Left lobe of liver (tissue), 2 donors: ENCODE results near the gene CNKSR3. TPM values are rescaled to one million over a fixed set of nuclear protein-coding genes. Genes with fewer than 3 reads are reported as not detected.

Experiments
- ATAC-seq: fragments of 200-7000 bp; cut with Tn5 transposase; one replicate; pipeline ENCODE4 v1.9.1; 2020; ENCODE audit warnings: mild to moderate bottlenecking, moderate library complexity
- DNase-seq: peaks from one replicate; pipeline ENCODE4 v3.0.0-alpha.2; 2020; ENCODE audit warnings: low spot score
- total RNA-seq: library from RNA; stranded (reverse); gene quantifications from one replicate; pipeline ENCODE4 v1.2.1, GENCODE V29; 2021
- donor health status: DM: no; HTN: no; CAD: no; lungs with moderate emphysema.
- donor health status: DM: no; HTN: yes; CAD: no.

Gene CNKSR3
- total RNA-seq, 1 donor from 2014 or later = 42.9 TPM

DNA sequence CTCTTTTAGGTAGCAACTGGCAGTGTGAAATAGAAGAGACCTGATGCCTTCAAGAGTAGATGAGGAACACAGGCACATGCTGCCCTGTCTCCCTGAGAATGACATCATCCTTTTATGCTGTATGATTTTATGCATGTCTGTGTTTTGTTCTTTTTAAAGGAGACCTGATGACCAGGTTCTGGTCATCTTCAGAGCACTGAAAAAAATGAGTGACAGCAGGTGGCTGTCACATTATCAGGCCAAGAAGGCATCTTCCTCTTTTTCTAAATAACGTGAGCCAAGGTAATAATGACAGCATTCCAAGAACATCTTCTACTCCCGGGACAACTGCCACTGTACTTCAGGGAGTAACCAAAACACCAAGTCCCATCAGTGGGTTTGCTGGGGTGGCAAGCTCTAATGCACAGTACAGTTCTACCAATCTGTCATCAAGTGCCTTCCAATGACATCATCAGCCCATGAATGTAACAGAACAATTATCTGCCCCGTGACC is 28.9 kb downstream of the CNKSR3 start:
- ATAC-seq (no peak), DNase-seq (no peak)

DNA sequence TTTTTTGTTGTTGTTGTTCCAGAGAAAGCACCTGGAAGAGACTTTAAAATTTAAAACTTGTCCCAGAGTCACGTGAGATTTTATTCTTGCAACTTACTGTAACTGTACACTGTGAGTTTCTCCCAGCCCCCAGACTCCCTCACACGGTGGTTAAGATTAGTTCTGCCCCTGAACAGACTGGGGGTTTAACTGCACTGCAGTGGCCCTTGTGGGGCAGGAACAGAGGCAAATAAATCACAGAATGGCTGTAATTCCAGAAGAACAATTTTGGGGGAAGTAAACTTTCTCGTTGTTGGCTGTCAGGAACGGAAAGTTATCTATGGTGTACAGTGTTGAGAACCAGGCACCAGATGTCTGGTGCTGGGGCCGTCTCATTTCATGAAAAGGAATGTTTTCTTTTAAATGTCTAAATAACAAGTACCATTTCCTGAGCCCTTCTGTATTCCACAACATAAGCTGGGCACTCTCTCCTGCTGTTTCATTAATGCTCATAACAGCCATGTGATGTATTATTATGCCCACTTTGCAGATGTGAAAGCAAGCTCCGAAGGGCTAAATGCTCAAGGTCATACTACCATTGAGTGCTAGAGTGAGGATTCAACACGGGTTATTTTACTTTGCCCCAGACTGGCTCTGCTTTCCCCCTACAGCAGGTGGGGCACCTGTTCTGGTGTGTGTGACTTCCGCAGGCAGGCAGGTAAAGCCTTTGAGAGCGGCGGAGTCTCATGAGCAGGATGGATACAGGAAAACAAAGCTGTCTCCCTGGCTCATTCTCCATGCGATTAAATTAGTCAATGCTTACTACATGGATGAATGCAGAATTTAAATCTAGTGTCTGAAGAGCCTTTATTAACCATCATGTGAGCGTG is 30.5 kb downstream of the CNKSR3 start:
- no peak for ATAC-seq
- DNase-seq = no peak

DNA sequence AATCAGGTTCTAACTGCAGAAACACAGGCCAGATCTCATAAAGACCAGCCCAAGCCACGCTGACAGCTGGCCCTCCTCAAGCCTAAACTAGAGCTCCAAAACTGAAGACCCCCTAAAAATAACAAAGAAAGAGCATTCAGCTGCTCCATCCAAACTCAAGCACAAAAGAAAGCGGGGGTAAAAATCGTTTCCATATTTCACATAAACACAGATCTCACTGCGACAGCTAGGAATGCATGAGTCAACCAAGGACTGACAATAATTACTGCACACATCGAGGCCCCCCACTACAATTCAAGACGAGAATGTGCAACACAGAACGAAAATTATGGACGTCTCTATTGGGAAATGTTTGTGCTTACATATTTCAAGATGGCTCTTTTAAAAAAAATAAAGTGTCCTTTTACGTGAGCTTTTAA is 31.1 kb downstream of the CNKSR3 start:
- ATAC-seq (no peak), DNase-seq (no peak)

DNA sequence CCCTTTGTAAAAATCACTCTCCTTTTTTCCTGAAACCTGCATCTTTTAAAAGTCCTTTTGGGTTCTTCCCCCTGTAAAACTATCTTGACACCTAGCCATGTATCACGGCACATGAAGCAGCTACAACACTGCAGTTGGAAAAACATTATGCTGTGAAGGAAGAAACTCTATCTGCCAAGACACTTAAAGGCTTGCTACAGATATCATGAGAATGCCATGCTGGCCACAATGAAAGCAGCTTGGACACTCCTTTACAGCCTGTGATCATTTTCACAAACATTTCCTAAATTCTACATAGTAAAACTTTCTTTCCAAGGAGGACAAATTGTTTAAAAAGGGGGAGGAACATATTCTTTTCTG is 31.8 kb downstream of the CNKSR3 start:
- DNase-seq (no peak), ATAC-seq (no peak)

DNA sequence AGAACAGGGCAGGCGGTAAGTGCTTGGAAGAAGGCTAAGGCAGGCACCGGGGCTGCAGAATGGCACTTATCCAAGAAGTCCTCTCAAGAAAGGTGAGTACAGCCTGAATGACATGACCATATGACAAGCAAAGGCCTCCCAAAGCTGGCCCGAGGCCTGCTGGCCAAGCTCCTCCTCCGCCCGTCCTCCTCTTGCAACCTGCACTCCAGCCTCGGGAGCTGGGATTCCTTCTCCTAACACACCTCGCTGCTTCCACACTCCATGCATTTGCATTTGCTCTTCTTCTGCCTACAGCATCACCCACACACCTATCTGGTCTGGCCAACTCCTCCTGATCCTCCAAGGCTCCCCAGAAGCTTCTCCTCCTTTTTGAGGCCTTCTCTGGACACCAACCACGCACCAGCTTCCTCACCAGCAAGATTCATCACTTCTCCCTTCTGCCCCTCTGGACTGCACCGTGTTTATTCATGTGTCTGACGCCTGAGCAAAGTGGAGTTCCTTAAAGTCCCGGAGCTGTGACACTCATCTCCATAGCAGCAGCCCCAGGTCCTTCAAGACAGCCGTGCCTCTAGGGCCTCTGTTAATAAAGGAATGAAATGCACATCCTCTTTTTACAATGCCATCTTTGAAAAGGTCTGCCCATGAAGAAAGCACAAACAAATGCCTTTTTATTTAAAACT is 32.3 kb downstream of the CNKSR3 start:
- ATAC-seq (peak; percentile 78), DNase-seq (no peak)

DNA sequence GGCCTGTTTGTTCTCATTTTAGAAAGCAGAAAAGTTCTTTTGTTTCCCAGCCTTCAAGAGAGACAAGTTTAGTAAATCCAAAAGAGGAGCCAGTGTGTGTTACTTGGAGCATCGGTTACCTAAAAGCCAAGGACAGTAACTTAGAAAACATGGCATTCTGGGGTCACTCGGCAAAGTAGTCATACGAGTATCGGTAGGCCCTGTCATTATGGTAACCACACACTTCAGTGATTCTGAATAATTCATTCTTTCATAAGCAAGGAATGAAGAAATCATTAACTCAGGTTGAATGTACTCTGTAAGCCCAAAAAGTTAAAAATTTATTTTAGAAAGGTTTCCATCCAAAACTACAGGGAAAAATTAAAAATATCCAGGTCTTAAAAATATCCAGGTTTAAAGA is 34.0 kb downstream of the CNKSR3 start:
- no peak for ATAC-seq
- DNase-seq = no peak

DNA sequence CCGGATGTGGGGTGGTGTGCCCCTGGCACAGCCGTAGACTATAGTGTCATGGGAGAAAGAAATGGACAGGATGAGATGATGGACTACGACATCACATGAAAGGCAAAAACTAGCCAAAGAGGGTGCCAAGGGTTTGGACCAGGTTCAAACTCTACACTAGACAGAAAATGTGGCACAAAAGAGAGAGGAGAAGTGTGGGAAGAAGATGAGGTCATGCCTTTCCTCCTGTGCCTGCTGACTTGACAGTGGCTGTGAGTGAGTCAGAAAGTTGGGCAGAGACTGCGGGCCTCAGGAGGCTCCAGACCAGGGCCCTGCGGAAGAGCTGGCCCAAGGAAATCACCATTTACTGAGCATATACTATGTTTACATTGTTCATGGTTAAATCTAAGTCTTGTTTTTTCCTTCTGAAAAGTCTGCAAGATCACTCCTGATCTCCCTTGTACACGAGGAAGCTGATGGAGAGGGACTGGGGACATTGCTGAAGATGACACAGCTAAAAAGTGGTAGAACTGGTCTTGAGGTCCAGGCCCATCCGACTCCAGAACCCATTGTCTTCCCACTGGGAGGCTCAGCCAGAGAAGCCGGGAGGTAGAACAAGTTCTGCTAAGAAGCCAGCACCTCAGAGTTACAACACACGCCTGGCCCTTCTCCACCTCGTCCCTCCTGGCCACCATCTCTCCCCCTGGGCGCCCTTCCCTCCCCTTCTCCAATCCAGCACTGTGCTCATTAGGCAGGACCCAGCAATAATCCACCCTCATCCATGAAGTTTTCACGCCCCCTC is 35.6 kb downstream of the CNKSR3 start:
- ATAC-seq = peak; percentile 55

DNA sequence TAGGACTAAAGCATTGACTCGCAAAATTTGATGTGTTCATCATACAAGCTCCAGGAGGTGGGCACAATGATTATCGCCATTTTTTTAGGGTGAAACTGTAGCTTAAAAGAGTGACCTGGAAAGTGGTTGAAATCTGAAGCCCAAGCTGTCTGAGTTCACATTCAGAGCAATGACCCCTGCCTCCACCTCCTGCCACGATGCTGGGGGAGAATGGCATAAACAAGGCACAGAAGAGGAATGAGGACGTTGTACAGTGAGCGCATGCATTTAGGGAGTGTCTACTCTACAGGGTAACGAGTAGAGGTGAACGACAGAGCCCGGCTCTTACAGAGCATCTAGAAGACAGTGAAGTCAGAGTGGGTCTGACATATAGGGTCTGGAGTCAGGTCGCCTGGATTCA is 37.2 kb downstream of the CNKSR3 start:
- no peak for DNase-seq
- no peak for ATAC-seq

More for the DNA sequence above, 35.6 kb downstream of the CNKSR3 start:
- DNase-seq = no peak

DNA sequence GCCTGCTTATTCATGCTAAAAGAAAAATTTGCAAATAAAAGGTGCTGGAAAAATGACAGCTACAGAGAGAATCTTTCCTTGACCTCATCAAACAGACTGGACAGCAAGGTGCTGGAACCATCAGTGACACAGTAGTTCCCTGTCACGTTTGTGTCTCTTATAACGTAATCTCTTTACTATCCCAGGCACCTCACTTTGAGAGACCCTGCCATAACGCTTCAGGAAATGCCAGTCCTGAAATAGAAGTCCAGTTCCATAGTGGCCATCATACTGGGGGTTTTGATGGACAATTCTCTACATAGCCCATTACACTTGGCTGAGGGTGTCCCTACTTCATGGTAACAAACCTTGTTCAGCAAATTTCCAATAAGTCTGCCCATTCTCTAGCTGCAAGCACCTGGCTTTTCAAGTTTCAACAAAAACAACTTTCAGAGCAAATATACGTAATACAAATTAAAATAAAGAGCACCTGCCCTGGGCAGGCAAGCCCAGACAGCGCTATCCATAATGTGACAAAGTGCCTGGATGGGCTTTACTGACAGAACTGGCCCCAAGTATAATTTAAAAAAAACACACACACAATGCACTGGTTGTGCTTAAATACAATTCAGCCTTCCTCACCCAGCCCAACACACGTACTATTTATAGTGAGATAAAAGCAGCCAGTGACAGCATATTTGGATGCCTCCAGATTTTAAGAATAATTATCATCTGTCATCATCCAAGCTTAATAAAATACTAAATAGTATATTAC is 38.7 kb downstream of the CNKSR3 start:
- ATAC-seq = no peak
- no peak for DNase-seq

DNA sequence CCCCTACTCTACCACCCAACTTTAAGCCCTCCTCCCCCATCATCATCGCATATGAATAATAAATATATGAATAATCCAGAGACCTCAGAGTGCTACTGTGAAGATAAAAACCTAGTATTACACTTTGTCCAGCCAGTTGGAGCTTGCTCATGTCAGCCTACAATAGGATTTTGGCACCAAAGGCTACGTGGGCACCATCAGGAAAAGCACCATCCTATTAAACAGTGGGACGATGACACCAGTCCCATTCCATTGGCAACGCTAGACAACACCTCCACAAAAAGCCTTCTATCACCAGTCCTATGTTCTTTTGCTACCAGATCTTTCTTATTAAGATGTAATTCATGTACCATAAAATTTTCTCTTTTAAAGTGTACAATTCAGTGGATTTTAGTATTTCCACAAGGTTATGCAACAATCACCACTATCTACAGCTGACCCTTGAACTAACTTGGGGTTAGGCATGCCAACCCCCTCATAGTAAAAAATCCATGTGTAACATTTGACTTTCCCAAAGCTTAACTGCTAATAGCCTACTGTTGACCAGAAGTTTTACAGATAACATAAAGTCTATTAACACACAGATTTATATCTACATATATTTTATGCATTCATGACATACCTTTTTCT is 41.1 kb downstream of the CNKSR3 start:
- no peak for DNase-seq
- peak; percentile 79 for ATAC-seq

DNA sequence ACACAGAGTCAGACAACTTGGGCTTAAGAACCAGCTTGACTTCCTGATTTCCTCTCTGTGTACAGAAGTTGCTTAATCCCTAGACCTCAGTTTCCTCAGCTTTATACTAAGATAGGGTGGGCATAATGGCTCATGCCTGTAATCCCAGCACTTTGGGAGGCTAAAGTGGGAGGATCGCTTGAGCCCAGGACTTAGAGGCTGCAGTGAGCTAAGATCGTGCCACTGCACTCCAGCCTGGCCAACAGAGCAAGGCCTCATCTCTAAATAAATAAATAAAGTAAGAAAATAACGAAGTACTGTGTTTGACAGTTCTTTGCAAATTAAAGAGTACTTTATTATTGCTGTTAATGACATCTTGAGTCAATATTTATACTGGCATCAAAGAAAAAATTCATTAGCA is 41.7 kb downstream of the CNKSR3 start:
- DNase-seq = no peak
- no peak for ATAC-seq

DNA sequence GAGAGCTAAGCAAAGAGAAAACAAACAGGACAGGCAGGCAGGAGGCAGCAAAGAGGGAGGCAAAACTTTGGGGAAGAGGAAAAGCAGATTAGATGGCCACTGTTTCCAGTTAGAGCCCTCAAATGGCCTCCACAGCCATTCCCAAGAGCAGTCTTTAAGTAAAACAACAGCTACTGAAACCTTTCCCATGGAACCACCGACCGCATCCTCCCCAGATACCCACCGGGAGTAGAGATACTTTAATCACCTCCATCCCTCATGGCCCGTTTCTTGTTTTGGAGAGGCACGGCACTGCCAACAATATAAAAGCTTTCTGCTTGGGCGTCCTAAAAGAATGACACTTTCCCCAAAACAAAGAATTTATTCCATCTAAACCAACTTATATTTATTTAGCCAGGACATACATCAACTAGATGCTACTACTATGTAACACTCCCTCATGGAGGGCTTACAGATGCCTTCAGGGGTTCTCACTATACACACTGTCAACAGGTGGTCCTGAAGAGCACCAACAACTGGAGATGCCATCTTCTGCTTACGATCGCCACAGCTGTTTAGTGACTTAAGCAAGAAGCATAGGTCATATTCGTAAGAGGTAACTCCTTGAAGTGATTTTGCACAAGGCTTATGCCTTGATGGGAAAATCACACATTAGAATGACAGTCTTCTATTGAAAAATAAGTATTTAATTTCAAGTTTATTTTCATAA is 43.4 kb downstream of the CNKSR3 start:
- ATAC-seq = no peak
- no peak for DNase-seq

DNA sequence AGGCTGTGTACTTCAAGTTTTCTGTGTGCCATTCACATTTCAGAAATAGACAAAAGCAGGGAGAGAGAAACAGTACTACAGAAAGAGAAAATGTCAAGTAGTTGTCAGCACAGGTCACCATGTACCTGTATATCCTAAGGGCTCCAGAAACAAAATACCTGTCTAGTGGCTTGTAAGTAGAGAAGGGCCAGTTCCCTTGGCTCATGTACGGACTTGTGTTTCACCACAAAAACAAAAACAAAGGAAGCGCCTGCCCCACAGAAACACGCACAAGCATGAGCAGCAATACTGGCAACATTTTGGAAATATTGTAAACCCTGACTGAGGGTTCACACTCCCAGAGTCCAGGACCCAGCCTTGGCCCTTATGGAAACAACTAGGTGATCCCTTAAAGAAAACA is 44.3 kb downstream of the CNKSR3 start:
- no peak for ATAC-seq
- DNase-seq = no peak

DNA sequence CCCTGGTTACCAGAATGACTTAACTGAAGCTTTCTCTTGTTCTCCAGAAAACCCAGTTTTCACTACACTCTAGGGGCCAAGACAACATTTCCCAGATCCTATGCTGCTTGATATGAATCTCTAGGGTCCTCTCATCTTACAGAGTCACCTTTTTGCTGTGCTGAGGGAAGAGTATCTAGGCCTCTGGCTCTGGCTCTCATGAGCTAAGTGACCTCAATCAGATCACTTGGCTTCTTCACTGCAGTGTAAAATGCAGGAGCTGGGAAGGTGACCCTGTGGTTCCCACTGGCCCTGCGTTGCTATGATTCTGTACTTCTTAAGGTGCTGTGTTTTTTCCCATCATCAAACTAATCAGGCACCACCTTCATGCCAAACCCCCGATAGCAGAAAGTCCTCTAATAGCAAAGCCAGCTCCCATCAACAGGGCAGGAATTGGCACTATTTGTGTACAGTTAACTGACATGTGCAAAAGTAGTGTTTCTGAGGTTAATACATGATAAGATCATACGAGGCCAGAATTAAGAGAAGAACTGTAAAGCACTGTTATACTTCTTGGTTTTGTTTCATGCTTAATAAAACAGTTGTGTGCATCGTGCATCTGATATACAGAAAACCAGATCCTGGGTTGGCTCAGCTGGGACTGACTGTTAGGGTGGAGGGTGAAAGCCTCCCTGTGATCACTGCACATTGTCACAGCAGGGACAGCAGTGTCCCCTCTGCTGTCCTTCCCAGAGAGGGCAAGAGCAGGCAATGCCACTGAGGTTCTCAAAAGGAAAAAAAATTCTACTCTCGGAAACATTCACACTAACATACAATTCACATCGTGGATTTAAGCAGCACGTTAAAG is 46.7 kb downstream of the CNKSR3 start:
- ATAC-seq = no peak

DNA sequence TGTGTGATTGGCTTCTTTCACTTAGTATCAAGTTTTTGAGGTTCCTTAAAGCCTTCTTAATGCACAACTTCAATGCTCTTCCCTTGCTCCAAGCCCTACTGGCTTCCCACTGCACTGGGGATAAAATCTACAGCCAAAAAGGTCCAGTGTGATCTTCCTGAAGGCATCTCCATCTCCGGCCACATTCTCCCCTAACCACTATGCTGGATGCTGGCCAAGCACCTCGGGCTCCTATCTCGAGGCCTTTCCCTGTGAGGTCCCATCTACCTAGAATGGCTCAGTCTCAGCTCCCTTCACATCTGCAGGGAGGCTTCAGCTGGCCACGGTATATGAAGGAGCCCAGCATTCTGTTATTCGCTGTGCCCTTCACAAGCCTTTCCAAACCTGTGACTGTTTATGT is 48.1 kb downstream of the CNKSR3 start:
- ATAC-seq (no peak), DNase-seq (no peak)

More for the DNA sequence above, 46.7 kb downstream of the CNKSR3 start:
- DNase-seq = no peak

DNA sequence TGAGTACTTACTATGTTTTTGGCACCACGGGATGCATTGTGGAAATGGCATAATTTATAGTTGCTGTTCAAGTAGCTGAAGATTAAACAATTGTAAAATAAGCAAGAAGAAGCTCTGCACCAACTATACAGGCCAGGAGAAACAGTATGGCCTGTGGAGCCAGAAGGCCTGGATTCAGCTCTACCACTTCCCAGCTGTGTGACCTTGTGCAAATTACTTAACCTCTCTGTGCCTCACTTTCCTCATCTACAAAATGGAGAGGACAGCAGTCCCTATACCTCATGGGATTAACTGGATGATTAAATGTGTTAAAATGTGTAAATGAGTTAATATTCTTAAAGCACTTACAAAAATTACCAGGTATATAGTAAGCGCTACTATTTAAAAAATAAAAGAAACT is 49.1 kb downstream of the CNKSR3 start:
- no peak for ATAC-seq
- no peak for DNase-seq

DNA sequence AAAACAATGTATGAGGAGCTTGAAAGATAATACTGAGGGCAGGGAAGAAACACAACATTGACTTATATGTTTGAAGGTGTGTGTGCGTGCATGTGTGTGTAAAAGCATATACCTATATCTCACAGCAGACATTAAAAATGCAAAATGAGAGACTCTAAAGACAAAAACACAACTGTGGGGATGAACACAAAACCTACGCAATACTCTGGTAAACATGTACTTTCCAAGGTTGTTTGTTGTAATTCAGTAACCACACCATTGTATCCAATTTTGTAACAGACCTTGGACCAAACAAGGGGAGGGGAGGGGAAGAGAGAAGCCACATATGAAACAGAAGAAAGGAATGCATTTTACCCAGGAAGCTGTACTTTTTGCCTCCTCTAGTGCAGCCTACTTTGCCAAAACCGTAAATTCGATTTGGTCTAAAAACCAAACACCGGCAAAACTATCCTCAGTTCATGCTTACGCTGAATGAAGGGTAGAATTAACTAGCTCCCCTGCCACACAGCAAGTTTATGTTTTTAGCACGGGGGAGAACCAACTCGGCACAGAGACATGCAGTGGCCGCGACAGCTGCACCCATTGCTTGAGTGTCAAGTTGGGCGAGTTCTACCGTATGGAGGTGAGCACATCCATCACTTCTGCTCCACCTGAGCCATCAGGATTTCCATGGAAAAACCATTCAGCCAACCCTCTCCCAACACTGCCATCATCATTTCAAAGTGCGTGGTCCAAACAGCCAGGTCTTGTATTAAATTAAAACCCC is 50.0 kb downstream of the CNKSR3 start:
- DNase-seq (no peak), ATAC-seq (peak; percentile 72)

DNA sequence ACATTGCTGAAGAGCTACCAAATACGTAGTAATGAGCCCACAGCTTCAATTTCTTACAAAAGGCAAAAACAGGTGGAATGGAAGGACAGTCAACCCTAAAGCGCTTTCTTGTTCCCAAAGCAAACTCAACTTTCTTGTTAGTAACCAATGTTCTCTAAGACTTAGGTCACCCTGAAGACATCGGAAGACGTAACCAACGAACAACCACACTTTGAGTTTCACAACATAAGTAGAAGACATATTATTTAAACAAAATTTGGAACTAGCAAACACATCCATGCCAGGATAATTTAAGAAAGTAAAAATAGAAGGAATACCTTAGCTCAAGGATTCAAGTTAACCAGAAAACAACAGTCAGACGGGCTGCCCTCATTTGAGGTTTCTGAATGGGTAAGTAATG is 51.0 kb downstream of the CNKSR3 start:
- DNase-seq (no peak), ATAC-seq (no peak)
